ENCODE data around the gene ABCF3.

Gene ABCF3

DNA sequence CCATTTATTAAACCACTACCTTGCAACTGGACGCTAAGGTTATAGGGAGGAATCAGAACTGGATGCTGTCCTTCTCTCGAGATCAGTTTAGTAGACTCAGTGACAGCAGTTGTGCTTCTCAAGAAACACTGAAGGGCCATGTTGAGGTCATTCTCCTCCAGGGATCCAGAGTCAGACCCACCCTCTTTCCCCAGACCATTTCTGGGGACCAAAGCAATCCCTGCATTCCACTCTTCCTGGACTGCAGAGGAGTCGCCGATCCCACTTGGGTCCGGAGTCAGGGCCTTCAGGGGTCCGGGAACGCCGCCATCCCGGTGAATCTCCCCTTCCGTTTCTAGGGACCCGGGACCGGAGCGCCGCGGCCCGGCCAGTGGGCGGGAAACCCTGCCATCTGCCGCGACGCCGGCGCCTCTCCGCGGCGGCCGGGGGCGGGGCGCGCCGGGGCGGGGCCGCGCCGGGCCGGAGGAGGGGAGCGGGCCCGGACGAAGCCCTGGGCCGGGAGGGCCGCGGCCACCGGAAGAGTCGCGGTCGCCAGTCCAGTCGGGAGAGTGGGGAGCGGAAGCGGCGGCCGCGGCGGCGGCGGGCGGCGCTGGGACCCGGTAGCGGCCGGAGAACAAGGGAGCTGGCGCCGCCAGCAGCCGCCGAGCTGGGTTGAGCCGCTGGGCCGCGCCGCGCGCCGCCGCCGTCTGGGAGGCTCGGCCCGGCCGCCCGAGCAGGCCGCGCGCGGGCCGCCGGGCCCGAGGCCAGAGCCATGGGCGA, 30.9 kb upstream of the ABCF3 start, which contains the start of gene DVL3 (continued):
- TF ChIP-seq ZNF544 (tag by site-specific recombination; IDR thresholded peaks at IDR 0.05) (no peak), ZNF169 (tag by site-specific recombination; IDR thresholded peaks at IDR 0.05) (no peak), ZNF121 (tag by site-specific recombination; IDR thresholded peaks at IDR 0.05) (0 out of 2 replicates have a peak, but pooled peaks have one; percentile 31), SALL2 (tag by site-specific recombination; IDR thresholded peaks at IDR 0.05; ENCODE audit: borderline replicate concordance) (no peak), ZNF654 (tag by site-specific recombination; IDR thresholded peaks at IDR 0.05; ENCODE audit: low read depth) (no peak), ZNF658 (tag by site-specific recombination; IDR thresholded peaks at IDR 0.05) (no peak), HOXD13 (CRISPR knock-in tag; IDR thresholded peaks at IDR 0.05; ENCODE audit: borderline replicate concordance) (no peak), ZNF560 (tag by site-specific recombination; IDR thresholded peaks at IDR 0.05; ENCODE audit: borderline replicate concordance) (no peak), ZNF621 (tag by site-specific recombination; IDR thresholded peaks at IDR 0.05) (no peak), YY1 (tag by site-specific recombination; IDR thresholded peaks at IDR 0.05) (no peak), SP7 (tag by site-specific recombination; IDR thresholded peaks at IDR 0.05) (peak; percentile 49), GLIS2 (tag by site-specific recombination; IDR thresholded peaks at IDR 0.05) (no peak), ZNF555 (tag by site-specific recombination; conservative IDR thresholded peaks at IDR 0.05) (no peak), RBAK (tag by site-specific recombination; IDR thresholded peaks at IDR 0.05) (no peak), SP3 (tag by site-specific recombination; IDR thresholded peaks at IDR 0.05) (peak; percentile 42), KLF9 (tag by site-specific recombination; IDR thresholded peaks at IDR 0.05; ENCODE audit: low read depth) (peak; percentile 62), ZNF529 (tag by site-specific recombination; IDR thresholded peaks at IDR 0.05; ENCODE audit: insufficient replicate concordance) (no peak)
- TF ChIP-seq, protein P1, sequence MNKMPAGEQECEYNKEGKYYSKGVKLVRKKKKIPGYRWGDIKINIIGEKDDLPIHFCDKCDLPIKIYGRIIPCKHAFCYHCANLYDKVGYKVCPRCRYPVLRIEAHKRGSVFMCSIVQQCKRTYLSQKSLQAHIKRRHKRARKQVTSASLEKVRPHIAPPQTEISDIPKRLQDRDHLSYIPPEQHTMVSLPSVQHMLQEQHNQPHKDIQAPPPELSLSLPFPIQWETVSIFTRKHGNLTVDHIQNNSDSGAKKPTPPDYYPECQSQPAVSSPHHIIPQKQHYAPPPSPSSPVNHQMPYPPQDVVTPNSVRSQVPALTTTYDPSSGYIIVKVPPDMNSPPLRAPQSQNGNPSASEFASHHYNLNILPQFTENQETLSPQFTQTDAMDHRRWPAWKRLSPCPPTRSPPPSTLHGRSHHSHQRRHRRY (tag by site-specific recombination; IDR thresholded peaks at IDR 0.05): no peak
- TF ChIP-seq, protein P2, sequence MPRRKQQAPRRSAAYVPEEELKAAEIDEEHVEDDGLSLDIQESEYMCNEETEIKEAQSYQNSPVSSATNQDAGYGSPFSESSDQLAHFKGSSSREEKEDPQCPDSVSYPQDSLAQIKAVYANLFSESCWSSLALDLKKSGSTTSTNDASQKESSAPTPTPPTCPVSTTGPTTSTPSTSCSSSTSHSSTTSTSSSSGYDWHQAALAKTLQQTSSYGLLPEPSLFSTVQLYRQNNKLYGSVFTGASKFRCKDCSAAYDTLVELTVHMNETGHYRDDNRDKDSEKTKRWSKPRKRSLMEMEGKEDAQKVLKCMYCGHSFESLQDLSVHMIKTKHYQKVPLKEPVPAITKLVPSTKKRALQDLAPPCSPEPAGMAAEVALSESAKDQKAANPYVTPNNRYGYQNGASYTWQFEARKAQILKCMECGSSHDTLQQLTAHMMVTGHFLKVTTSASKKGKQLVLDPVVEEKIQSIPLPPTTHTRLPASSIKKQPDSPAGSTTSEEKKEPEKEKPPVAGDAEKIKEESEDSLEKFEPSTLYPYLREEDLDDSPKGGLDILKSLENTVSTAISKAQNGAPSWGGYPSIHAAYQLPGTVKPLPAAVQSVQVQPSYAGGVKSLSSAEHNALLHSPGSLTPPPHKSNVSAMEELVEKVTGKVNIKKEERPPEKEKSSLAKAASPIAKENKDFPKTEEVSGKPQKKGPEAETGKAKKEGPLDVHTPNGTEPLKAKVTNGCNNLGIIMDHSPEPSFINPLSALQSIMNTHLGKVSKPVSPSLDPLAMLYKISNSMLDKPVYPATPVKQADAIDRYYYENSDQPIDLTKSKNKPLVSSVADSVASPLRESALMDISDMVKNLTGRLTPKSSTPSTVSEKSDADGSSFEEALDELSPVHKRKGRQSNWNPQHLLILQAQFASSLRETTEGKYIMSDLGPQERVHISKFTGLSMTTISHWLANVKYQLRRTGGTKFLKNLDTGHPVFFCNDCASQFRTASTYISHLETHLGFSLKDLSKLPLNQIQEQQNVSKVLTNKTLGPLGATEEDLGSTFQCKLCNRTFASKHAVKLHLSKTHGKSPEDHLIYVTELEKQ (tag by site-specific recombination; IDR thresholded peaks at IDR 0.05; ENCODE audit: borderline replicate concordance): no peak
- TF ChIP-seq, protein P3, sequence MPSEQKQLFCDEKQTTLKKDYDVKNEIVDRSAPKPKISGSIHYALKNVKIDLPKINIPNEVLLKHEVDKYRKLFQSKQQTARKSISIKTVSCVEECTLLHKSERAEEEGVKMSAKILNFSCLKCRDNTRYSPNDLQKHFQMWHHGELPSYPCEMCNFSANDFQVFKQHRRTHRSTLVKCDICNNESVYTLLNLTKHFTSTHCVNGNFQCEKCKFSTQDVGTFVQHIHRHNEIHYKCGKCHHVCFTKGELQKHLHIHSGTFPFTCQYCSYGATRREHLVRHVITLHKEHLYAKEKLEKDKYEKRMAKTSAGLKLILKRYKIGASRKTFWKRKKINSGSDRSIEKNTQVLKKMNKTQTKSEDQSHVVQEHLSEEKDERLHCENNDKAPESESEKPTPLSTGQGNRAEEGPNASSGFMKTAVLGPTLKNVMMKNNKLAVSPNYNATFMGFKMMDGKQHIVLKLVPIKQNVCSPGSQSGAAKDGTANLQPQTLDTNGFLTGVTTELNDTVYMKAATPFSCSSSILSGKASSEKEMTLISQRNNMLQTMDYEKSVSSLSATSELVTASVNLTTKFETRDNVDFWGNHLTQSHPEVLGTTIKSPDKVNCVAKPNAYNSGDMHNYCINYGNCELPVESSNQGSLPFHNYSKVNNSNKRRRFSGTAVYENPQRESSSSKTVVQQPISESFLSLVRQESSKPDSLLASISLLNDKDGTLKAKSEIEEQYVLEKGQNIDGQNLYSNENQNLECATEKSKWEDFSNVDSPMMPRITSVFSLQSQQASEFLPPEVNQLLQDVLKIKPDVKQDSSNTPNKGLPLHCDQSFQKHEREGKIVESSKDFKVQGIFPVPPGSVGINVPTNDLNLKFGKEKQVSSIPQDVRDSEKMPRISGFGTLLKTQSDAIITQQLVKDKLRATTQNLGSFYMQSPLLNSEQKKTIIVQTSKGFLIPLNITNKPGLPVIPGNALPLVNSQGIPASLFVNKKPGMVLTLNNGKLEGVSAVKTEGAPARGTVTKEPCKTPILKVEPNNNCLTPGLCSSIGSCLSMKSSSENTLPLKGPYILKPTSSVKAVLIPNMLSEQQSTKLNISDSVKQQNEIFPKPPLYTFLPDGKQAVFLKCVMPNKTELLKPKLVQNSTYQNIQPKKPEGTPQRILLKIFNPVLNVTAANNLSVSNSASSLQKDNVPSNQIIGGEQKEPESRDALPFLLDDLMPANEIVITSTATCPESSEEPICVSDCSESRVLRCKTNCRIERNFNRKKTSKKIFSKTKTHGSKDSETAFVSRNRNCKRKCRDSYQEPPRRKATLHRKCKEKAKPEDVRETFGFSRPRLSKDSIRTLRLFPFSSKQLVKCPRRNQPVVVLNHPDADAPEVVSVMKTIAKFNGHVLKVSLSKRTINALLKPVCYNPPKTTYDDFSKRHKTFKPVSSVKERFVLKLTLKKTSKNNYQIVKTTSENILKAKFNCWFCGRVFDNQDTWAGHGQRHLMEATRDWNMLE (tag by site-specific recombination; conservative IDR thresholded peaks at IDR 0.05; ENCODE audit: low read depth): no peak
- TF ChIP-seq, protein P4, sequence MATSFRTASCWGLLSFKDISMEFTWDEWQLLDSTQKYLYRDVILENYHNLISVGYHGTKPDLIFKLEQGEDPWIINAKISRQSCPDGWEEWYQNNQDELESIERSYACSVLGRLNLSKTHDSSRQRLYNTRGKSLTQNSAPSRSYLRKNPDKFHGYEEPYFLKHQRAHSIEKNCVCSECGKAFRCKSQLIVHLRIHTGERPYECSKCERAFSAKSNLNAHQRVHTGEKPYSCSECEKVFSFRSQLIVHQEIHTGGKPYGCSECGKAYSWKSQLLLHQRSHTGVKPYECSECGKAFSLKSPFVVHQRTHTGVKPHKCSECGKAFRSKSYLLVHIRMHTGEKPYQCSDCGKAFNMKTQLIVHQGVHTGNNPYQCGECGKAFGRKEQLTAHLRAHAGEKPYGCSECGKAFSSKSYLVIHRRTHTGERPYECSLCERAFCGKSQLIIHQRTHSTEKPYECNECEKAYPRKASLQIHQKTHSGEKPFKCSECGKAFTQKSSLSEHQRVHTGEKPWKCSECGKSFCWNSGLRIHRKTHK (tag by site-specific recombination; IDR thresholded peaks at IDR 0.05): no peak
- TF ChIP-seq, protein P5, sequence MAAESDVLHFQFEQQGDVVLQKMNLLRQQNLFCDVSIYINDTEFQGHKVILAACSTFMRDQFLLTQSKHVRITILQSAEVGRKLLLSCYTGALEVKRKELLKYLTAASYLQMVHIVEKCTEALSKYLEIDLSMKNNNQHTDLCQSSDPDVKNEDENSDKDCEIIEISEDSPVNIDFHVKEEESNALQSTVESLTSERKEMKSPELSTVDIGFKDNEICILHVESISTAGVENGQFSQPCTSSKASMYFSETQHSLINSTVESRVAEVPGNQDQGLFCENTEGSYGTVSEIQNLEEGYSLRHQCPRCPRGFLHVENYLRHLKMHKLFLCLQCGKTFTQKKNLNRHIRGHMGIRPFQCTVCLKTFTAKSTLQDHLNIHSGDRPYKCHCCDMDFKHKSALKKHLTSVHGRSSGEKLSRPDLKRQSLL (tag by site-specific recombination; IDR thresholded peaks at IDR 0.05): no peak
- TF ChIP-seq, protein P6, sequence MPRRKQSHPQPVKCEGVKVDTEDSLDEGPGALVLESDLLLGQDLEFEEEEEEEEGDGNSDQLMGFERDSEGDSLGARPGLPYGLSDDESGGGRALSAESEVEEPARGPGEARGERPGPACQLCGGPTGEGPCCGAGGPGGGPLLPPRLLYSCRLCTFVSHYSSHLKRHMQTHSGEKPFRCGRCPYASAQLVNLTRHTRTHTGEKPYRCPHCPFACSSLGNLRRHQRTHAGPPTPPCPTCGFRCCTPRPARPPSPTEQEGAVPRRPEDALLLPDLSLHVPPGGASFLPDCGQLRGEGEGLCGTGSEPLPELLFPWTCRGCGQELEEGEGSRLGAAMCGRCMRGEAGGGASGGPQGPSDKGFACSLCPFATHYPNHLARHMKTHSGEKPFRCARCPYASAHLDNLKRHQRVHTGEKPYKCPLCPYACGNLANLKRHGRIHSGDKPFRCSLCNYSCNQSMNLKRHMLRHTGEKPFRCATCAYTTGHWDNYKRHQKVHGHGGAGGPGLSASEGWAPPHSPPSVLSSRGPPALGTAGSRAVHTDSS (tag by site-specific recombination; IDR thresholded peaks at IDR 0.05): no peak
- TF ChIP-seq, protein P7, sequence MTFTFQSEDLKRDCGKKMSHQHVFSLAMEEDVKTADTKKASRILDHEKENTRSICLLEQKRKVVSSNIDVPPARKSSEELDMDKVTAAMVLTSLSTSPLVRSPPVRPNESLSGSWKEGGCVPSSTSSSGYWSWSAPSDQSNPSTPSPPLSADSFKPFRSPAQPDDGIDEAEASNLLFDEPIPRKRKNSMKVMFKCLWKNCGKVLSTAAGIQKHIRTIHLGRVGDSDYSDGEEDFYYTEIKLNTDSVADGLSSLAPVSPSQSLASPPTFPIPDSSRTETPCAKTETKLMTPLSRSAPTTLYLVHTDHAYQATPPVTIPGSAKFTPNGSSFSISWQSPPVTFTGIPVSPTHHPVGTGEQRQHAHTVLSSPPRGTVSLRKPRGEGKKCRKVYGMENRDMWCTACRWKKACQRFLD (tag by site-specific recombination; IDR thresholded peaks at IDR 0.05): no peak
